Measurements from ENCODE around the gene STK24.

The STK24 gene

DNA sequence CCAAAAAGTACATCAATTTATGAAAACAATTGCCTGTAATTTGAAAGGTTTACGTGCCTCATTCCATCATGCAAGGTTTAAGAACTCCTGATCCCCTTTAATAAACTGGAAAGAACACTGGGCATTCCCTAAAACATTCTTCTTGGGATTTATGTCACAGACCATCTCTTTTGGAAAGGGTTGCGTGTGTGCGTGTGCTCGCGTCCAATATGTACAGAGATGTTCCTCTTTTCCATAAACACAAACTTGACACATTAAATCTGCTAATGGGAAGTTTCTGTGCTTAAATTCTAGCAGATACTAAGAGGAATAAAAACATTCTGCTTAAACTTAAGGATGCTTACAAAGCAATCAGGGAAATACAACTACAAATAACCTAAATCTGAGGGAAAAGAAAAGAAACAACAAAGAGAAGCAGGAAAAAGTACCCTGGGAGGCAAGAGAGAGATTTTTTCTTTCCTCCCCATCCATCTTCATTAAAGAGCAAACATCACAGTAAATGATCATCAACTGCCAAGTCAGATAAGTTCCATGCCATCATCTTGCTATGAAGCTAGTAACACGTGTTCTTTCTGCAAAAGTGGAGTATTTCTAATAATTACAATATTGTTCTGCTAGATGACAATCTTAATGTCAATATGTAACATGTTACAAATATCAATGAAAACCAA lies 83.7 kb downstream of the STK24 start:
- no peak for DNase-seq (ENCODE audit: low spot score)
- Histone ChIP-seq H3K36me3 (replicated peaks in 1 of 2; ENCODE audit: control insufficient read depth in 2 of 2, insufficient read depth in 2 of 2, low read length in 2 of 2) (peaks cover 0 to 13% of the 10 kb centered on the region in 2 donors), H2AK5ac (ENCODE audit: low read depth, low read length) (no peak overlapping the region), H2BK5ac (ENCODE audit: low read length) (no peak overlapping the region), H2BK120ac (ENCODE audit: low read depth, low read length) (no peak overlapping the region), H4K91ac (ENCODE audit: low read depth, low read length, poor library complexity) (no peak overlapping the region), H3K18ac (ENCODE audit: low read length) (no peak overlapping the region), H3K4me1 (ENCODE audit: control insufficient read depth in 2 of 2, insufficient read depth in 1 of 2, low read depth in 1 of 2, low read length in 2 of 2) (peaks cover 20 to 35% of the 10 kb centered on the region in 2 donors), H3K27me3 (ENCODE audit: control insufficient read depth in 3 of 3, insufficient read depth in 3 of 3, low read depth in 1 of 3, low read length in 3 of 3) (no peaks in the 10 kb centered on the region), H3K14ac (ENCODE audit: low read length) (no peak overlapping the region), H2AFZ (ENCODE audit: low read length) (no peak overlapping the region), H3K9me3 (replicated peaks in 1 of 2; ENCODE audit: control insufficient read depth in 2 of 2, insufficient read depth in 1 of 2, low read depth in 1 of 2, low read length in 2 of 2) (no peaks in the 10 kb centered on the region), H3K4me3 (ENCODE audit: low read length in 2 of 2) (no peak overlapping the region), H4K8ac (ENCODE audit: low read depth, low read length) (no peak overlapping the region), H2BK15ac (ENCODE audit: low read length) (no peak overlapping the region), H2BK12ac (ENCODE audit: low read length) (no peak overlapping the region), H3K4ac (ENCODE audit: low read length) (no peak overlapping the region), H3K4me2 (ENCODE audit: insufficient read depth, low read length, poor library complexity, severe bottlenecking) (no peak overlapping the region), H3K23ac (ENCODE audit: low read depth, low read length, poor library complexity) (no peak overlapping the region), H3K79me1 (ENCODE audit: low read depth, low read length) (peaks cover 3% of the 10 kb centered on the region), H3K9ac (ENCODE audit: low read depth, low read length, poor library complexity) (no peak overlapping the region), H3K27ac (replicated peaks; ENCODE audit: low read length) (no peak overlapping the region)
- no CpG with 5 or more reads among the region's 6 CpGs for WGBS, 2 donors (ENCODE audit: extremely low coverage in 2 of 2, insufficient read length in 2 of 2, insufficient replicate concordance in 1 of 2)

DNA sequence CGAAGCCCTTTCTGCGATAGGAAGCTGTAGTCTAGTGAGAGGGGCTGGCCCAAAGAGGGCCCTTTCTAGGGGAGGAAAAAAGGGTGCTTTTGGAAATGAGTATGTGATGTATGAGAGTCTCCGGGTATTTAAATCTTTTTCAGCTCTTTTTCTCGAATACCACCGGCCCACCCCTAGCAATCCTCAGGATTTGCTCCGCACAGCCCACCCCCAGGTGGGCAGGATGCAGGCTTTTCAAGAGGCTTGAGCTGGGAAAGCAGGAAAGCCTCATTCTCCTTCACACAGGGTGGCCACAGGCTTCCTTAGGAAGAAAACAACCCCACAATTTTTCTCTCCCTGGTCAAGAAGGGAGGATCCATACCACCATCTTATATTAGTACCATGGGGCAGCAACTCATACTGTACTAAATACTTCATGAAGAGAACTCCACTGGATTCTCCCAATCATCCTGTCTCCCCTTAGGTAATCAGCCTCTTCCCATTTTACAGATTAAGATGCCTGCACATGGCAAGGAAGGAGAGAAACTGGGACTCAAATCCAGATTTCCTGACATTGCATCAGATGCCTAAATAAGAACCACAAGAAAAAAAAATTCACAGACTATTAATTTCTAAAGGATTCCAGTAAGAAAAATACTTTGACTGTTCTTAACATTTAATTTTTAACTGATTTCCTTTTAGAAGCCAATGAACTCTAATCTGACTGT lies 84.4 kb downstream of the STK24 start:
- H3K27ac ChIP-seq (replicated peaks; ENCODE audit: low read length): no peak overlapping the region
- H3K4me3 ChIP-seq (ENCODE audit: low read length in 2 of 2): no peak overlapping the region

DNA sequence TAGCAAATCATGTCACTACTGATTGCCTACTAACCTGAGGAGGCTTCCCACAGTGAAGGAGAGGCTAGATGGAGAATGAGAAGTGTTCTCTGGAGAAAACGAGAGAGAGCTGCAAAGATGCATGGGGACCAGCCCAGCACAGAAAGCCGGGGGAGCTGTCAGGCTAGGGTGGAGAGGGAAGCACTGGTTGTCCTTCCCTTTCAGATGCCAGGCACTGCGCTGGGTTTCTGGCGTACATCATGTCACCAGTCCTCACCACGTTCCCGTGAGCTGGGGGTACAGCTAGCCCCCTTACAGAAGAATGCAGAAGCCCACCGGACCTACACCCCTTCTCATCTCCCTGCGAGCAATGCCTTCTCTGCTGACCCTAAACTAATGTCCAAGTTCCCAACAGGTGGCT lies 86.0 kb downstream of the STK24 start:
- H3K4ac ChIP-seq (ENCODE audit: low read length): no peak overlapping the region
- H2AFZ ChIP-seq (ENCODE audit: low read length): no peak overlapping the region
- no peak overlapping the region for H2AK5ac ChIP-seq (ENCODE audit: low read depth, low read length)
- no peak overlapping the region for H3K23ac ChIP-seq (ENCODE audit: low read depth, low read length, poor library complexity)
- H3K14ac ChIP-seq (ENCODE audit: low read length): no peak overlapping the region
- no peak overlapping the region for H2BK12ac ChIP-seq (ENCODE audit: low read length)
- no peak overlapping the region for H3K4me2 ChIP-seq (ENCODE audit: insufficient read depth, low read length, poor library complexity, severe bottlenecking)
- H4K8ac ChIP-seq (ENCODE audit: low read depth, low read length): no peak overlapping the region
- no peak overlapping the region for H2BK5ac ChIP-seq (ENCODE audit: low read length)
- DNase-seq (ENCODE audit: low spot score): no peak
- H2BK120ac ChIP-seq (ENCODE audit: low read depth, low read length): no peak overlapping the region
- H3K79me1 ChIP-seq (ENCODE audit: low read depth, low read length): peaks cover 11% of the 10 kb centered on the region
- no peak overlapping the region for H3K9ac ChIP-seq (ENCODE audit: low read depth, low read length, poor library complexity)
- H3K27ac ChIP-seq (replicated peaks; ENCODE audit: low read length): no peak overlapping the region
- H3K4me1 ChIP-seq (ENCODE audit: control insufficient read depth in 2 of 2, insufficient read depth in 1 of 2, low read depth in 1 of 2, low read length in 2 of 2): peaks cover 12 to 32% of the 10 kb centered on the region in 2 donors
- H3K9me3 ChIP-seq (replicated peaks in 1 of 2; ENCODE audit: control insufficient read depth in 2 of 2, insufficient read depth in 1 of 2, low read depth in 1 of 2, low read length in 2 of 2): no peaks in the 10 kb centered on the region
- peaks cover 0 to 14% of the 10 kb centered on the region in 2 donors for H3K36me3 ChIP-seq (replicated peaks in 1 of 2; ENCODE audit: control insufficient read depth in 2 of 2, insufficient read depth in 2 of 2, low read length in 2 of 2)
- no peaks in the 10 kb centered on the region for H3K27me3 ChIP-seq (ENCODE audit: control insufficient read depth in 3 of 3, insufficient read depth in 3 of 3, low read depth in 1 of 3, low read length in 3 of 3)
- H4K91ac ChIP-seq (ENCODE audit: low read depth, low read length, poor library complexity): no peak overlapping the region
- H2BK15ac ChIP-seq (ENCODE audit: low read length): no peak overlapping the region
- WGBS, 2 donors (ENCODE audit: extremely low coverage in 2 of 2, insufficient read length in 2 of 2, insufficient replicate concordance in 1 of 2): no CpG with 5 or more reads among the region's 8 CpGs
- H3K18ac ChIP-seq (ENCODE audit: low read length): no peak overlapping the region
- peak overlapping the region in 1 of 2 donors; percentile 23 for H3K4me3 ChIP-seq (ENCODE audit: low read length in 2 of 2)

More for the DNA sequence above, 84.4 kb downstream of the STK24 start:
- no peak overlapping the region for H2BK120ac ChIP-seq (ENCODE audit: low read depth, low read length)
- no peak overlapping the region for H2BK15ac ChIP-seq (ENCODE audit: low read length)
- peaks cover 20 to 40% of the 10 kb centered on the region in 2 donors for H3K4me1 ChIP-seq (ENCODE audit: control insufficient read depth in 2 of 2, insufficient read depth in 1 of 2, low read depth in 1 of 2, low read length in 2 of 2)
- no peak for DNase-seq (ENCODE audit: low spot score)
- H4K8ac ChIP-seq (ENCODE audit: low read depth, low read length): no peak overlapping the region
- H3K9ac ChIP-seq (ENCODE audit: low read depth, low read length, poor library complexity): no peak overlapping the region
- no peak overlapping the region for H2BK5ac ChIP-seq (ENCODE audit: low read length)
- H3K18ac ChIP-seq (ENCODE audit: low read length): no peak overlapping the region
- no peak overlapping the region for H4K91ac ChIP-seq (ENCODE audit: low read depth, low read length, poor library complexity)
- H2BK12ac ChIP-seq (ENCODE audit: low read length): no peak overlapping the region
- H2AK5ac ChIP-seq (ENCODE audit: low read depth, low read length): no peak overlapping the region
- no peak overlapping the region for H3K4me2 ChIP-seq (ENCODE audit: insufficient read depth, low read length, poor library complexity, severe bottlenecking)
- H3K9me3 ChIP-seq (replicated peaks in 1 of 2; ENCODE audit: control insufficient read depth in 2 of 2, insufficient read depth in 1 of 2, low read depth in 1 of 2, low read length in 2 of 2): no peaks in the 10 kb centered on the region
- no peaks in the 10 kb centered on the region for H3K27me3 ChIP-seq (ENCODE audit: control insufficient read depth in 3 of 3, insufficient read depth in 3 of 3, low read depth in 1 of 3, low read length in 3 of 3)
- no peak overlapping the region for H3K23ac ChIP-seq (ENCODE audit: low read depth, low read length, poor library complexity)
- H3K14ac ChIP-seq (ENCODE audit: low read length): no peak overlapping the region
- no CpG with 5 or more reads among the region's 6 CpGs for WGBS, 2 donors (ENCODE audit: extremely low coverage in 2 of 2, insufficient read length in 2 of 2, insufficient replicate concordance in 1 of 2)
- H3K36me3 ChIP-seq (replicated peaks in 1 of 2; ENCODE audit: control insufficient read depth in 2 of 2, insufficient read depth in 2 of 2, low read length in 2 of 2): peaks cover 0 to 11% of the 10 kb centered on the region in 2 donors
- H3K79me1 ChIP-seq (ENCODE audit: low read depth, low read length): peaks cover 6% of the 10 kb centered on the region
- H3K4ac ChIP-seq (ENCODE audit: low read length): no peak overlapping the region
- H2AFZ ChIP-seq (ENCODE audit: low read length): no peak overlapping the region

DNA sequence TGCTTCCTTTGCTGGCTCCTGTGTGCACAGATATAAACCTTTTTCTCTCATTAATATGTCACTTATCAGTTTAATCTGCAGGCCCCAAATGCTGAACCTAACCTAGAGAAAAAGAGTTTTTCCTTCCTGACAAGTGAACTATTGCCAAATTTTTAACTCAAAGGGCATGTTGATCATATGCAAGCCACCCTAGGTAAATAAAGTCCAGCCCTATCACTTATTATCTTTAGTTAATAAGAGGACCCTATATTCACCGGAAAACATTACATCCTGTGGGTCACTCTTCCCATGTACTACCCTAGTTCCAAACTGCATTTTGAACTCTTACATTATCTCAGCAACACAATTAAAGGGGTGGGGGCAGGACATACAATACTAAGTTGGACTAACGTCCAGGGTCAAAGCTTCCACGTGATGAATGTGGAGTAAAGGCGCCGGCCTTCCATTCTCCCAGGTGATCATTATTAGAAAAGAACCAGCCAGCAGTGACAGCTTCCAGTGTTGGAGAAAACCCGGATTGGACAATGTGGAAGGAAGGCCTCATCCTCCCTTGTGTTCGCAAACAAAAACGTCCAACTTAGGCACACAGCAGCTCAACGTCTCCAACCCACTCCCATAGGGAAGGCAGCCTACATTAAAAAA lies 86.6 kb downstream of the STK24 start:
- no peak overlapping the region for H3K4me2 ChIP-seq (ENCODE audit: insufficient read depth, low read length, poor library complexity, severe bottlenecking)
- H3K4me3 ChIP-seq (ENCODE audit: low read length in 2 of 2): no peak overlapping the region
- H3K36me3 ChIP-seq (replicated peaks in 1 of 2; ENCODE audit: control insufficient read depth in 2 of 2, insufficient read depth in 2 of 2, low read length in 2 of 2): peaks cover 0 to 14% of the 10 kb centered on the region in 2 donors
- no peak overlapping the region for H3K4ac ChIP-seq (ENCODE audit: low read length)
- H2BK12ac ChIP-seq (ENCODE audit: low read length): no peak overlapping the region
- no peak overlapping the region for H2BK120ac ChIP-seq (ENCODE audit: low read depth, low read length)
- no CpG with 5 or more reads among the region's 9 CpGs for whole genome bisulfite sequencing, 2 donors (ENCODE audit: extremely low coverage in 2 of 2, insufficient read length in 2 of 2, insufficient replicate concordance in 1 of 2)
- no peak overlapping the region for H2AFZ ChIP-seq (ENCODE audit: low read length)
- H2BK15ac ChIP-seq (ENCODE audit: low read length): no peak overlapping the region
- no peak overlapping the region for H3K27ac ChIP-seq (replicated peaks; ENCODE audit: low read length)
- peaks cover 14 to 32% of the 10 kb centered on the region in 2 donors for H3K4me1 ChIP-seq (ENCODE audit: control insufficient read depth in 2 of 2, insufficient read depth in 1 of 2, low read depth in 1 of 2, low read length in 2 of 2)
- H3K9ac ChIP-seq (ENCODE audit: low read depth, low read length, poor library complexity): no peak overlapping the region
- DNase-seq (ENCODE audit: low spot score): no peak
- H2AK5ac ChIP-seq (ENCODE audit: low read depth, low read length): no peak overlapping the region
- no peak overlapping the region for H4K91ac ChIP-seq (ENCODE audit: low read depth, low read length, poor library complexity)
- no peak overlapping the region for H3K14ac ChIP-seq (ENCODE audit: low read length)
- H3K79me1 ChIP-seq (ENCODE audit: low read depth, low read length): peaks cover 11% of the 10 kb centered on the region
- H4K8ac ChIP-seq (ENCODE audit: low read depth, low read length): no peak overlapping the region
- no peaks in the 10 kb centered on the region for H3K9me3 ChIP-seq (replicated peaks in 1 of 2; ENCODE audit: control insufficient read depth in 2 of 2, insufficient read depth in 1 of 2, low read depth in 1 of 2, low read length in 2 of 2)
- H2BK5ac ChIP-seq (ENCODE audit: low read length): no peak overlapping the region
- no peaks in the 10 kb centered on the region for H3K27me3 ChIP-seq (ENCODE audit: control insufficient read depth in 3 of 3, insufficient read depth in 3 of 3, low read depth in 1 of 3, low read length in 3 of 3)
- no peak overlapping the region for H3K18ac ChIP-seq (ENCODE audit: low read length)
- no peak overlapping the region for H3K23ac ChIP-seq (ENCODE audit: low read depth, low read length, poor library complexity)

All from neuronal stem cell (in vitro differentiated cells).